ENCODE data around the gene CC2D1A. TPM values are rescaled to one million over a fixed set of nuclear protein-coding genes. Genes with fewer than 3 reads are reported as not detected.
A peak's percentile ranks its signal among the peaks of the same experiment; 100 is the strongest.

Gene CC2D1A
- polyA plus RNA-seq (2013): 17.6 and 17.8 TPM in 2 replicates

DNA sequence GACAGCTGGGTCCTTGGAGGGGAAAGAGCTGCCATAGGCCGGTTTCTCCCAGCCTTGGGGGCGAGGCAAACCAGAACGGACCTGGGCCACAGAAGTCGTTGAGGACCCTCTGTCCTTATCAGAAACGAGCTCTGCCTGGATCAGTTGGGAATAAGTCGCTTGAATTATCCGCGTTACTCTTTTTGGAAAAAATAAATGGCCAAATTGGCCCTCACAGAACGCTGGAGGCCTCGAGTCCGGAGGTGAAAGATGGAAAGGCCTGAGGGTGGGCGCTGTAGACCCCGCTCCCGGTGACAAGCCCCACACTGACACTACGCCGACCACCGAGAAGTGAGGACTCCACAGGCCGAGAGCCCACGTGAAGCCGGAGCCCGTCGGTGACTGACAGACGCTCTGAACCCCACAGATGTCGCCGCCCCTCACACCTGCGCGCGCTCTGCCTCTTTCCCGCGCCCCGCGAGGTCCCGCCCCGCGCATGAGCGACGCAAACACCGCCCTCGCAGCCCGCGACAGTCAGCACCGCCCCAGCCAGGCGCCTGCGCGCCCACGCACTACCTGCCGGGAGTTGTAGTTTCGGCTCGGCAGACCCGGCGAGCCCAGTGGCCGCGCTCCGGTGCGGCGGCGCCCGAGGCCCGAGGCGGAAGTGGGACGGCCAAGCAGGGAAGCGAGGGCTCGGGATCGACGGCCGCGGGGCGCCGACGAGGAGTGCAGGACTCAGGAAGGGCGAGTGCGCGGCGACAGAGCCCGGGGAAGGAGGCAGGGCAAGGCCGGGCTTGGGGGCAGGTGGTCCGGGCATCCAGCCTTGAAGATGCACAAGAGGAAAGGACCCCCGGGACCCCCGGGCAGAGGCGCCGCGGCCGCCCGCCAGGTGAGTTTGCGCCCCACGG lies at the start of gene CC2D1A, which contains the start of gene BRME1:
Gene CC2D1A, plus strand, starts transcription at position 568 of the 887 bp plus-strand sequence. Its CDS starts 241 bp downstream, at position 809.
Gene BRME1, minus strand, starts transcription at position 484 of the 887 bp plus-strand sequence. CDS start 1,225 bp downstream, outside the sequence.
- Histone ChIP-seq H3K4me1 (ENCODE audit: control insufficient read depth in 1 of 2, insufficient read depth in 2 of 2, low read length in 2 of 2) (peaks cover 3 to 8% of the 10 kb centered on the region in 2 experiments), H3K4ac (ENCODE audit: low read depth, low read length) (peak within 1 kb of the TSS; percentile 53), H4K8ac (ENCODE audit: low read depth, low read length) (peak within 1 kb of the TSS; percentile 84), H4K12ac (ENCODE audit: low read depth, low read length) (peak within 1 kb of the TSS; percentile 78), H2AFZ (ENCODE audit: insufficient read depth, low read length, poor library complexity) (peak within 1 kb of the TSS; percentile 95), H3K4me3 (ENCODE audit: low read depth, low read length) (peak within 1 kb of the TSS; percentile 94), H4K91ac (ENCODE audit: low read depth, low read length) (peak within 1 kb of the TSS; percentile 76), H3K4me2 (ENCODE audit: low read length) (peak within 1 kb of the TSS; percentile 60), H3K79me1 (ENCODE audit: low read length) (peaks cover 5% of the 10 kb centered on the region), H2BK5ac (ENCODE audit: low read depth, low read length, poor library complexity) (peak within 1 kb of the TSS; percentile 24), H3K9ac (ENCODE audit: low read length) (peak within 1 kb of the TSS; percentile 86), H3K27ac (ENCODE audit: low read depth, low read length) (peak within 1 kb of the TSS; percentile 20), H3K9me3 (ENCODE audit: insufficient read depth, low read depth, low read length) (no peaks in the 10 kb centered on the region), H3K36me3 (ENCODE audit: control insufficient read depth in 1 of 2, insufficient read depth in 2 of 2, low read length in 2 of 2) (peaks cover 0 to 6% of the 10 kb centered on the region in 2 experiments), H2AK5ac (ENCODE audit: low read length) (peak within 1 kb of the TSS; percentile 64), H3K79me2 (ENCODE audit: control insufficient read depth, insufficient read depth, low read length, poor library complexity) (peaks cover 5% of the 10 kb centered on the region), H3K23ac (ENCODE audit: low read length) (no peak within 1 kb of the TSS), H3K27me3 (ENCODE audit: insufficient read depth, low read length) (no peaks in the 10 kb centered on the region), H2BK120ac (ENCODE audit: insufficient read depth, low read length, poor library complexity) (peak within 1 kb of the TSS; percentile 29), H2BK12ac (ENCODE audit: low read length) (no peak within 1 kb of the TSS), H3K14ac (ENCODE audit: low read length) (peak within 1 kb of the TSS; percentile 87), H3K18ac (ENCODE audit: low read length) (peak within 1 kb of the TSS; percentile 82)
- peak; percentile 87 to 89 for DNase-seq
- no CpG with 5 or more reads among the region's 86 CpGs for WGBS (ENCODE audit: extremely low coverage, insufficient coverage, insufficient read length)

- Histone ChIP-seq H3K27ac (ENCODE audit: low read depth, low read length) (no peak overlapping the region), H3K14ac (ENCODE audit: low read length) (no peak overlapping the region), H3K27me3 (ENCODE audit: insufficient read depth, low read length) (no peaks in the 10 kb centered on the region), H4K8ac (ENCODE audit: low read depth, low read length) (no peak overlapping the region), H2AK5ac (ENCODE audit: low read length) (no peak overlapping the region), H3K23ac (ENCODE audit: low read length) (no peak overlapping the region), H2BK12ac (ENCODE audit: low read length) (peak overlapping the region; percentile 34), H3K79me1 (ENCODE audit: low read length) (peaks cover 35% of the 10 kb centered on the region), H3K4me2 (ENCODE audit: low read length) (no peak overlapping the region), H2AFZ (ENCODE audit: insufficient read depth, low read length, poor library complexity) (no peak overlapping the region), H3K79me2 (ENCODE audit: control insufficient read depth, insufficient read depth, low read length, poor library complexity) (peaks cover 9% of the 10 kb centered on the region), H2BK5ac (ENCODE audit: low read depth, low read length, poor library complexity) (no peak overlapping the region), H3K4ac (ENCODE audit: low read depth, low read length) (no peak overlapping the region), H2BK120ac (ENCODE audit: insufficient read depth, low read length, poor library complexity) (no peak overlapping the region), H3K4me1 (ENCODE audit: control insufficient read depth in 1 of 2, insufficient read depth in 2 of 2, low read length in 2 of 2) (peaks cover 17 to 23% of the 10 kb centered on the region in 2 experiments), H4K91ac (ENCODE audit: low read depth, low read length) (no peak overlapping the region), H3K9ac (ENCODE audit: low read length) (no peak overlapping the region), H3K36me3 (ENCODE audit: control insufficient read depth in 1 of 2, insufficient read depth in 2 of 2, low read length in 2 of 2) (no peaks in the 10 kb centered on the region), H4K12ac (ENCODE audit: low read depth, low read length) (no peak overlapping the region), H3K4me3 (ENCODE audit: low read depth, low read length) (no peak overlapping the region), H3K18ac (ENCODE audit: low read length) (no peak overlapping the region), H3K9me3 (ENCODE audit: insufficient read depth, low read depth, low read length) (no peaks in the 10 kb centered on the region)
- no CpG with 5 or more reads among the region's 2 CpGs for WGBS (ENCODE audit: extremely low coverage, insufficient coverage, insufficient read length)
- DNase-seq: peak in 1 of 2 donors; percentile 45
These were observed 49.5 kb upstream of the CC2D1A start for GRCh38 chr19:13856497-13856896.

GRCh38 chr19:13859361-13859880 lies 46.6 kb upstream of the CC2D1A start:
- WGBS (ENCODE audit: extremely low coverage, insufficient coverage, insufficient read length): 100% methylated on average over 1 of the region's 3 CpGs
- H3K23ac ChIP-seq (ENCODE audit: low read length): no peak overlapping the region
- peak overlapping the region; percentile 78 for H3K18ac ChIP-seq (ENCODE audit: low read length)
- peak overlapping the region; percentile 69 for H2BK5ac ChIP-seq (ENCODE audit: low read depth, low read length, poor library complexity)
- H3K9me3 ChIP-seq (ENCODE audit: insufficient read depth, low read depth, low read length): no peaks in the 10 kb centered on the region
- no peak overlapping the region for H3K4me2 ChIP-seq (ENCODE audit: low read length)
- no peak overlapping the region for H3K9ac ChIP-seq (ENCODE audit: low read length)
- H4K12ac ChIP-seq (ENCODE audit: low read depth, low read length): no peak overlapping the region
- peak overlapping the region; percentile 68 for H3K14ac ChIP-seq (ENCODE audit: low read length)
- H3K79me1 ChIP-seq (ENCODE audit: low read length): peaks cover 23% of the 10 kb centered on the region
- H3K4ac ChIP-seq (ENCODE audit: low read depth, low read length): peak overlapping the region; percentile 48
- H3K79me2 ChIP-seq (ENCODE audit: control insufficient read depth, insufficient read depth, low read length, poor library complexity): peaks cover 8% of the 10 kb centered on the region
- no peaks in the 10 kb centered on the region for H3K36me3 ChIP-seq (ENCODE audit: control insufficient read depth in 1 of 2, insufficient read depth in 2 of 2, low read length in 2 of 2)
- H2AFZ ChIP-seq (ENCODE audit: insufficient read depth, low read length, poor library complexity): peak overlapping the region; percentile 19
- no peaks in the 10 kb centered on the region for H3K27me3 ChIP-seq (ENCODE audit: insufficient read depth, low read length)
- no peak overlapping the region for H3K4me3 ChIP-seq (ENCODE audit: low read depth, low read length)
- peak overlapping the region; percentile 86 for H2BK120ac ChIP-seq (ENCODE audit: insufficient read depth, low read length, poor library complexity)
- peak overlapping the region; percentile 94 for H2AK5ac ChIP-seq (ENCODE audit: low read length)
- H4K91ac ChIP-seq (ENCODE audit: low read depth, low read length): peak overlapping the region; percentile 93
- H3K27ac ChIP-seq (ENCODE audit: low read depth, low read length): peak overlapping the region; percentile 62
- peaks cover 10 to 14% of the 10 kb centered on the region in 2 experiments for H3K4me1 ChIP-seq (ENCODE audit: control insufficient read depth in 1 of 2, insufficient read depth in 2 of 2, low read length in 2 of 2)
- H2BK12ac ChIP-seq (ENCODE audit: low read length): peak overlapping the region; percentile 92
- H4K8ac ChIP-seq (ENCODE audit: low read depth, low read length): peak overlapping the region; percentile 58
- peak; percentile 58 to 82 for DNase-seq

DNA sequence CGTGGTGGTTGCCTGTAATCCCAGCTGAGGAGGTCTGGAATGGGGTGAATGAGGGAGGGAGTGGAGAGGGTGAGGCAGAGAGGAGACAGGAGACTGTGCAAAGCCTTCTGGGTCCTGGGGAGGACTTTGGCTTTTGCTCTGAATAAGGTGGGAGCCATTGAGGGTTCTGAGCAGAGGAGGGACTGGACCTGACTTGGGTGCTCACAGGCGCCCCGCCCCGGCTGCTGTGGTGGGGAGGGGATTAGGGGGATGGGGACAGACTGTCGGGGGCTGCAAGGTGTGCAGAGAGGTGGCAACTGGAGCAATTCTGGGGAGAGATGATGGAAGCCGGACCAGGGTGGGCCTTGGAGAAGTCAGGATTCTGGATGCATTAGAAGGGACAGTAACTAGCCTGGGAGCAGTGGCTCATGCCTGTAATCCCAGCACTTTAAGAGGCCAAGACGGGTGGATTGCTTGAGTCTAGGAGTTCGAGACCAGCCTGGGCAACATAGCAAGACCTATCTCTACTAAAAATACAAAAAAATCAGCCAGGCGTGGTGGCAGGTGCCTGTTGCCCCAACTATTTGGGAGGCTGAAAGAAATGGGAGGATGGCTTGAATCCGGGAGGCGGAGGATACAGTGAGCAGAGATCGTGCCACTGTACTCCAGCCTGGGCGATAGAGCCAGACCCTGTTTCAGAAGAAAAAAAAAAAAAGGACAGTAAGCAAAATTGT lies 45.2 kb upstream of the CC2D1A start:
- H3K23ac ChIP-seq (ENCODE audit: low read length): no peak overlapping the region
- H4K8ac ChIP-seq (ENCODE audit: low read depth, low read length): no peak overlapping the region
- peak overlapping the region; percentile 100 for H4K91ac ChIP-seq (ENCODE audit: low read depth, low read length)
- peak overlapping the region; percentile 2 for H2BK5ac ChIP-seq (ENCODE audit: low read depth, low read length, poor library complexity)
- H3K4me1 ChIP-seq (ENCODE audit: control insufficient read depth in 1 of 2, insufficient read depth in 2 of 2, low read length in 2 of 2): peaks cover 10 to 14% of the 10 kb centered on the region in 2 experiments
- no peak overlapping the region for H3K4me3 ChIP-seq (ENCODE audit: low read depth, low read length)
- peak overlapping the region; percentile 95 for H2BK12ac ChIP-seq (ENCODE audit: low read length)
- peak overlapping the region; percentile 100 for H2BK120ac ChIP-seq (ENCODE audit: insufficient read depth, low read length, poor library complexity)
- no peak overlapping the region for H4K12ac ChIP-seq (ENCODE audit: low read depth, low read length)
- H3K4ac ChIP-seq (ENCODE audit: low read depth, low read length): no peak overlapping the region
- peaks cover 20% of the 10 kb centered on the region for H3K79me1 ChIP-seq (ENCODE audit: low read length)
- peaks cover 3% of the 10 kb centered on the region for H3K27me3 ChIP-seq (ENCODE audit: insufficient read depth, low read length)
- H3K4me2 ChIP-seq (ENCODE audit: low read length): no peak overlapping the region
- H3K18ac ChIP-seq (ENCODE audit: low read length): no peak overlapping the region
- H3K9me3 ChIP-seq (ENCODE audit: insufficient read depth, low read depth, low read length): no peaks in the 10 kb centered on the region
- no CpG with 5 or more reads among the region's 13 CpGs for WGBS (ENCODE audit: extremely low coverage, insufficient coverage, insufficient read length)
- no peaks in the 10 kb centered on the region for H3K36me3 ChIP-seq (ENCODE audit: control insufficient read depth in 1 of 2, insufficient read depth in 2 of 2, low read length in 2 of 2)
- H3K9ac ChIP-seq (ENCODE audit: low read length): no peak overlapping the region
- H2AK5ac ChIP-seq (ENCODE audit: low read length): peak overlapping the region; percentile 13
- no peak overlapping the region for H2AFZ ChIP-seq (ENCODE audit: insufficient read depth, low read length, poor library complexity)
- H3K79me2 ChIP-seq (ENCODE audit: control insufficient read depth, insufficient read depth, low read length, poor library complexity): peaks cover 8% of the 10 kb centered on the region
- H3K14ac ChIP-seq (ENCODE audit: low read length): peak overlapping the region; percentile 13
- DNase-seq: no peak
- no peak overlapping the region for H3K27ac ChIP-seq (ENCODE audit: low read depth, low read length)

Data from trophoblast cell (in vitro differentiated cells and primary cell).